HG03558 (cell line): ENCODE data around the gene CFAP43.
A peak's percentile ranks its signal among the peaks of the same experiment; 100 is the strongest.

Experiments
- ATAC-seq: cut with Tn5 transposase; IDR thresholded peaks from one replicate; pipeline ENCODE4 v1.9.1; 2021; ENCODE audit warnings: moderate number of reproducible peaks; ENCODE audit not compliant: unreplicated experiment; ENCODE audit errors: extremely low read depth

The CFAP43 gene

DNA sequence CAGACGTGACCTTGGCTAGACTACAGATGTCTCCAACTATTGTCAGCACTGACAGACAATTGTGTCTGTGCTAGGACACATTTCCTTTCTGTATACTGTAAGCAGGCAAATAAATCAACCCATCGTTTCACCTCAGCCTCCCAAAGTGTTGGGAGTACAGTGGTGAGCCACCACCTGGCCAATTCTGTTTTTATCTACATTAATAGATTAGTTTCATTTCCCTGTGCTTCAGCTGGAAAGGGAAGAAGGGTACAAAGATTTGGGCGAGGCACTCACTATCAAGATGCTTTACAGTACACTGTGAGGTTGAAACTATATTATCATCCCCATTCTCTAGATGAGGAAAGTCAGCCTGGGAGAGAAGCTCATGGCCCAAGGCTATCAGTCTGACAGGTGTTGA lies 88.3 kb downstream of the CFAP43 start:
- ATAC-seq = no peak

DNA sequence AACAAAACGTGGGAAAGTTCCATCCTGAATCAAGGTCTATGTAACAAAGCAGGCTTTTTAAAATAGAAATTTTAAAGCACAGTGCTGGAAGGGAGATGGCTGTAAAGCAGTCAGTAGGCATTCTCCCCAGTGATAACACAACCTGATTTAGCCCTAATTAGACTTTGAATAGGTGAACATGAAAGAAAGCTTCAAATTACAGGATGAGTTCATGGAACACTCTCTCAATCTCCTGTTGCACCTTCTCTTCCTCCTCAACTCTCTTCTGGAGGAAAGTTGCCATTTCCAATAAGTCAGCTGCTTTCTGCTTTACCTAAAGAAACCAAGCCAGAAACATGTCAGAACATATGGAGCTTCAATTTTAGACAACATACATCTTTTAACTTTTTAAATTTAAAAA lies 90.1 kb downstream of the CFAP43 start:
- no peak for ATAC-seq

GRCh38 chr10:104139221-104139620 lies 92.9 kb downstream of the CFAP43 start:
- ATAC-seq = no peak

DNA sequence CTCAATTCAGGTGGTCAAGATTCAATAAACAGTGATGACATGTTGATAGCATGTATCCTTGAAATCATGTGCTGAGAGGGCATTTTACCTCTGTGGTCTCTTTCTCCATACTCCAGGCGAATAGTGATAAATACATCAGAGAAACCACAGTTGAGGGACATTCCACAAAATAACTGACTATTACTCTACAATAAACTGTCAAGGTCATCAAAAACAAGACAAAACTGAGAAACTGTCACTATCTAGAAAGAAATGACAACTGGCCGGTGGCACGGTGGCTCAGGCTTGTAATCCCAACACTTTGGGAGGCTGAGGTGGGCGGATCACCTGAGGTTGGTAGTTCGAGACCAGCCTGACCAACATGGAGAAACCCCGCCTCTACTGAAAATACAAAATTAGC lies 94.0 kb downstream of the CFAP43 start:
- ATAC-seq = no peak

GRCh38 chr10:104130041-104130440 lies 102.1 kb downstream of the CFAP43 start:
- ATAC-seq = no peak

GRCh38 chr10:104128214-104128613 lies 104.0 kb downstream of the CFAP43 start:
- no peak for ATAC-seq

GRCh38 chr10:104127411-104127810 lies 104.8 kb downstream of the CFAP43 start:
- no peak for ATAC-seq

DNA sequence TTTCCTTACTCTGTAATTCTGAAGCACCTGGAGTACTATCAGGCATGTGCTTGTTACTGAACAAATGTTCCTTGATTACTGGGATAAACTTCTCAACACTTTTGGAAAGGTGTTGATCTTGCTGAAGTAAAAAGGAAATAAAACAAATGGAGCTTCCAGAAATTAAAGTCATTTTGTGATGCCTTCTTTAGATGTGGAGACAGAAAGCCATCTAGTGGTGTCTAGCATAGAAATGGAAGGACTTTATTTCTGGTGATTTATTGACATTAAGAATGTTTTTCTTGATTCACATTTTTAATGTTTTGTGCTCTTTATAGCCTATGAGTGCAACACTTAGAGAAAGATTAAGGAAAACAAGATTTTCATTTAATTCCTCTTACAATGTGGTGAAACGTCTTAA lies 108.8 kb downstream of the CFAP43 start:
- ATAC-seq = no peak

GRCh38 chr10:104122225-104123107 lies 109.7 kb downstream of the CFAP43 start:
- no peak for ATAC-seq

DNA sequence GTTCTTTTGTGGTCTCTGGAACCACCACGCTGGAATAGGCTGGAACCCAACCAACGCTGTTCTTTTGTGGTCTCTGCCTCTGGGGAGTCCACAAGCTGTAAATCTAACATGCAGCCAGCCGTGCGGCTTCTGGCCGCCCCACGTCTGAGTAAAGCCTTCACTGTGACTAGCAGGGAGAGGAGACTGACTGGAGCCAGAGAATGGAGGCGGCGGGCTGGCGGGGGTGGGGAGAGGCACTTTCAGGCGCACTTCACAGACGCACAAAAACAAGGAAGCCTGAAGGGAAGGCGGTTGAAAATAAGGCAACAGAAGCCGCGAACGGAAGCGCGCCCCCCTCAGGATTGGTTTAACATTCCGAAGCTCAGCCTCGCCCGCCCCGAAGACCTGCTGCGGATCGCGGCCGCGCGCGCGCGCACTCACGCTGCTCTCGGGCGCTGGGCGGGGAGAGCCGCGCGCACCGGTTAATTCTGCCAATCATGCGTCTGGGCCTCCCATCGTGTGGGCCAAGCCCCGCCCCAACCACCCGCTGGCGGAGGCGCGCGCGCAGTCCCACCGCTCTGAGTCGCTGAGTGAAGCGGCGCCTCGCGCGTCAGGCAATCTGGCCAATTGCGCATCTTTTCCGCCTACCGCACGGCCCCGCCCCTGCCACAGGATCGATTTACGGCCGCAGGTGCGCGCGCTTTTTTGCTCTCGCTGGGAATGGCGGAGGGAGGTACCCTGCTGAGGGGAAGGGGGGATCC lies 110.5 kb downstream of the CFAP43 start, which contains the start of gene SFR1:
Gene SFR1 (plus strand): TSS at position 687 of the 740 bp plus-strand sequence. CDS start 13 bp downstream, at position 700.
- ATAC-seq = peak; percentile 68

DNA sequence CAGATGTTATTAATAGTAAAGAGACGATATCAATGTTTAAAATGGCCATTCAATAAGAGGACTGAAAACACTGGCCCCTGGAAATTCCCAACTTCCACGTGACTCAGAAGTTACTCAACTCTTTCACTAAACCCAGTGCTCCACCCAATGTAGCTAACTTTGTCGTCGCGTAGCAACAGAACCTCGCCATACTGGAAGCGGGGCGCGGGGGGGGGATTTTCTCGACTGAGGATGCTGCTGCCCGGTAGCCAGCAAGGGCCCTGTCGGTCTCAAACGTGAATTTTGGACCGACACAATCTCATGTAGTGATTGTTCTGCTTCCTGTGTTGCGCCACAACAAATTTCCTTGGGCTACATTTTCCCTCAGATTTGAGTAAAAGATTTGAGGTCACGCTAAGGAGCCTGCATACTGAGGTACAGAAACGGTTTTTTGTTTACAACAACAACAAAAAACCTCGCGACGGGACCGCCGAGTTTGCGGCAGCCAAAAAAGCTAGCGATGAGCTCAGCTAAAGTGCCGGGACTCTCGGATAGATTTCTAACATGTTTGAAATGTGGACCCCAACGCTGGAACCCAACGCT lies 111.2 kb downstream of the CFAP43 start:
- peak; percentile 29 for ATAC-seq

DNA sequence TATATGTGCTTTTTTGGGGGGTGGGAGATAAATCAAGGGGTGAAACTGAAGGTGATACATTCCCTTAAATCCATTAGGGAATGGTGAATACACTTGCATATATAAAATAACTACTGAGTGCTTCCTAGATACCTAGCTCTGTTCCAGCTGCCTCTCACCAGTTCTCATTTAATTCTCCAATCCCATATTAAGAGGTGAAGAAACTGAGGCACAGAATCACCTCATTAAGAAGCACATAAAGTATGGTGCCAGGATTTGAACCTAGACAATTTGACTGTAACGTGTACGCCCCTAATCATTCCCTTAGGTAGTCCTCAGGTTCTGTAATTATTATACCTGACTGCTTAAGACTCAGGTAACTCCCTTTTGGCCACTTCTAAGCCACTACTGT lies 111.7 kb downstream of the CFAP43 start:
- ATAC-seq = no peak

DNA sequence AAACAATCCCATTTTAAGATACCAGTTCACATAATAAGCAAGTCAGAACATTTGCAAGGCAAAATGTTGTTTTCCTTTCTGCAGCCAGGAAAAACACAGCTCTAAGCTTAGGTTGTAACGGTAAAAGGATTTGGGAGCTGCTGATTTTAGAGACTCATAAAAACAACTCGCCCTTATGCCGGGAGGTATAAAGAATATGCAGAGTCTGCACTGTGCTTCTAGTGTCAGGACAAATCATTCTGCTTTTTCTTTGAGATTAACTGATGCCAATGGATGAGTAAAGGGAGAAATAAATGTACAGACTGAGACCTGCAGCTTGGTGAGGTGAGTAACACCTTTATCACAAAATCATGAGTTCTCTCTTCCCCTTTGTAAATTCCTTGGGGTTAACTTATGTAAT lies 112.2 kb downstream of the CFAP43 start:
- no peak for ATAC-seq

DNA sequence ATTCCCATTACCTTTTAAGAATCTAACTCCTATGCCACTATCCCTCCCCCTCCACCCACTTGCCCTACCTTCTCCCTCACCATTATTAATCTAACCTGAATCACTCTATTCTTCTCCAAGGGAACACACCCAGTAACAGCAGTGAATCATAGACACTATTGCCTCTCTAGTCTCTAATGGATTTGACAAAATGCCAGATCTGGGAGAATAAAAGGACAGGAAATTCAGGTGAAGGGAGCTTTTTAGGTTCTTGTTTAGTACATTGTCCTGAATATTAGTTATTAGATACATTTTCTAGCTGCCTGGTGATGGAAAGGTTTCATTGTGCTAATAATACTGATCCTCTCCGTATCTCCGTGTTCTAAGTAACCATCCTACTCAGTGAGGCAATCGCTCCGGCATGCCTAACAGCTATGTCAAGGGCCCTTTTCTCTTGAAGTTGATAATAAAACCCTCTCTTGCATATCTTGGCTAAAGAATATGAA lies 114.3 kb downstream of the CFAP43 start:
- no peak for ATAC-seq

GRCh38 chr10:104113376-104113956 lies 118.7 kb downstream of the CFAP43 start:
- no peak for ATAC-seq

GRCh38 chr10:104109908-104110662 lies 122.1 kb downstream of the CFAP43 start:
- ATAC-seq = peak; percentile 86

GRCh38 chr10:104104926-104105325 lies 127.2 kb downstream of the CFAP43 start:
- no peak for ATAC-seq

DNA sequence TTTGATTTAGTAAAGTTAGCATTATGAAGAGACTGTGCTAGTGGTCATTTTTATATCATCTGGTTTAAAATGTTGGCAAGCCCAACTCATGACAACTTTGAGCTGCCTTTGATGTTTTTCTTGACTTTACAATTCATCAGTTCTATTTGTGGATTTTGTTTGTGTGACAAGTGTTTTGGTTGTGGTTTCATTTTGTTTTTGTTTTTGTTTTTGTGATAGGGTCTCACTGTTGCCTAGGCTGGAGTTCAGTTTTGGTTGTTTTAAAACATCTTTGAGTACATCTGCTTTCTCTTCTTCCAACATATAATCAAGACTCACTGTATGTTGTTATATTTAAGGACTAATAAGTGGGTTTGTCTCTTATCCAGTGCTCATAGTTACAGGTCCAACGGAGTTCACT lies 127.7 kb downstream of the CFAP43 start:
- ATAC-seq = no peak

DNA sequence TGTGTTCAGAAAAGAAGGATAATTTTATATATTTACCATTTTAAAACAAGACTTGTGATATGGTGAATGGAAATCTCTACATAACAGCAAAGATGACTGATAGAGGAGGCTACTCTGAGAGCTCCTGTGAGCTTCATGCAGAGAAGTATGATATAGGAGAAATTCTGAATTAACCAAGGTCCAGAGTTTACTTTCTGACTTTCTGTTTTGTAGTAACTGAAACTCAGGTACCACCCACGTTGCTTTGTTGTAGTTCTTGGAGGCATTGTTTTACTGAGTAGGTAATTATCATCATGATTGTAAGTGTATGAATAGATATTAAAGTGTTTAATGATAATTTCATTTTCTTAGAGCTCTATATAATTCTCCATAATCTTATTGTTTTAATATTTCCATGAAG lies 128.2 kb downstream of the CFAP43 start:
- ATAC-seq = no peak

- no peak for ATAC-seq
Measured at GRCh38 chr10:104101902-104102301, 130.3 kb downstream of the CFAP43 start.
